Breast epithelium (tissue), 4 donors: Measurements from ENCODE around the gene SLC45A3. TPM values are rescaled to one million over a fixed set of nuclear protein-coding genes. Genes with fewer than 3 reads are reported as not detected.

Source experiments
- DNase-seq, 2 donors: peaks; one replicate each; pipeline ENCODE4 v3.0.0-alpha.2; 2019; ENCODE audit warnings: low spot score in 2 of 2
- H3K27ac ChIP-seq, 2 donors: fragments of 200-600 bp; sonication (generic) in 1 of 2; one replicate each; pipeline ENCODE4 v1.5.1; 2016 to 2019; ENCODE audit warnings: mild to moderate bottlenecking in 1 of 2
- H3K27me3 ChIP-seq, 2 donors: fragments of 200-600 bp; sonication (generic) in 1 of 2; one replicate each; pipeline versions ENCODE4 v1.5.1 to v1.6.0; 2017 to 2019; ENCODE audit warnings: control low read depth in 1 of 2, mild to moderate bottlenecking in 1 of 2
- H3K36me3 ChIP-seq: fragments of 200-600 bp; one replicate; pipeline ENCODE4 v1.5.1; 2019
- H3K4me1 ChIP-seq, 2 donors: fragments of 200-600 bp; sonication (generic); one replicate each; pipeline ENCODE4 v1.5.1; 2016 to 2019; ENCODE audit warnings: control low read depth in 1 of 2
- H3K4me3 ChIP-seq, 3 donors: fragments of 200-600 bp; sonication (generic); 1 replicate in 2 of 3; 2 replicates in 1 of 3; pipeline ENCODE4 v1.5.1; 2016 to 2019; ENCODE audit warnings: mild to moderate bottlenecking in 3 of 3, moderate library complexity in 2 of 3
- H3K9me3 ChIP-seq, 2 donors: fragments of 200-600 bp; sonication (generic) in 1 of 2; one replicate each; pipeline ENCODE4 v1.5.1; 2016 to 2019; ENCODE audit warnings: control low read depth in 1 of 2
- CTCF ChIP-seq, 3 donors: fragments of 450-650 bp; IDR thresholded peaks; one replicate each; pipeline ENCODE4 v1.5.1; 2016 to 2017; ENCODE audit warnings: antibody characterized with exemption in 3 of 3, mild to moderate bottlenecking in 3 of 3, moderate library complexity in 3 of 3
- POLR2A ChIP-seq: fragments of 450-650 bp; IDR thresholded peaks from one replicate; pipeline ENCODE4 v1.6.1; 2016; ENCODE audit warnings: antibody characterized with exemption, mild to moderate bottlenecking, moderate library complexity
- POLR2AphosphoS5 ChIP-seq, 3 donors: sonication (generic); formaldehyde crosslinking; IDR thresholded peaks; one replicate each; pipeline ENCODE4 v1.6.1; 2017; ENCODE audit warnings: antibody characterized with exemption in 3 of 3
- intact Hi-C: fragments of 100-400 bp; cut with DNase I; formaldehyde crosslinking; loops from one replicate; pipeline ENCODE4 v1.15.1; 2023; ENCODE audit warnings: low total_unique reads
- total RNA-seq, 3 donors: library from RNA; depleted of rRNA; stranded (reverse); fragments of >200 nt; gene quantifications; one replicate each; pipeline ENCODE4 v1.1.0, GENCODE V29; 2016

The SLC45A3 gene
- total RNA-seq, 3 donors from 2014 or later: 1.3 to 2.9 (median 1.6) TPM

GRCh38 chr1:205664399-205665017 lies 15.8 kb downstream of the SLC45A3 start:
- Histone ChIP-seq H3K36me3 (no peaks in the 10 kb centered on the region), H3K27me3 (no peaks in the 10 kb centered on the region), H3K27ac (peak overlapping the region; percentile 15 to 78), H3K4me1 (peaks cover 3 to 14% of the 10 kb centered on the region in 2 donors), H3K9me3 (no peaks in the 10 kb centered on the region), H3K4me3 (peak overlapping the region in 2 of 3 donors; percentile 1 to 51)
- intact Hi-C loops: no loop called here
- TF ChIP-seq POLR2AphosphoS5 (IDR thresholded peaks at IDR 0.05) (no peak), POLR2A (no peak), CTCF (IDR thresholded peaks at IDR 0.05) (no peak)
- DNase-seq: no peak

DNA sequence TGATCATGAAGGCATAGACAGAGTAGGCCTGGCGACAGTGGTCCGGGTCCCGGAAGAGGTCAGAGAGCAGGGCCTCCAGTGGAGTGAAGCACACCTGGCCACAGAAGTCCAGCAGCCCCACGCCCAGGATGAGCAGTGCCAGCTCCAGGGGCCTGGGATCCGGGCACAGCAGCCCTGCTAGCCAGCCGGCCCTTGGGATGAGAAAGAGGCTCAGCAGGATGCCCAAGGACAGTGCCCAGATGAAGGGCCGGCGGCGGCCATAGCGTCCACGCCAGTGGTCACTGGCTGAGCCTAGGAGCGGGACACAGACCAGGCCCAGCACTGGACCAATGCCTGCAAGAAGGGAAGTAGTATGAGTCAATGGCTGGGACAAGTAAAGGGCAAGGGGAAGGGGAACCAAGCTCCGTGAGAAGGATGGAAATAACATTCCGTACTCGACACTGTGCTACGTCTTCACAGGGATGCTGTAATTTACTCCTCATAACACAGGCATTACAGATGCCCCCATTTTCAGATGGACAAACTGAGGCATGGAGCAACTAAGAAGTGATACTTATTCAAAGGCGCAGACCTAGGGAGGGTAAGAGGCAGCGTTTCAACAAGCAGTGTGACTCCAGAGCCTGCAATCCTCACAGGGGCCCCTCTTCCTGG lies 16.9 kb downstream of the SLC45A3 start:
- Histone ChIP-seq H3K4me3 (no peak overlapping the region), H3K36me3 (no peaks in the 10 kb centered on the region), H3K4me1 (peaks cover 3 to 12% of the 10 kb centered on the region in 2 donors), H3K9me3 (no peaks in the 10 kb centered on the region), H3K27ac (no peak overlapping the region), H3K27me3 (no peaks in the 10 kb centered on the region)
- DNase-seq: no peak
- TF ChIP-seq POLR2A (no peak), POLR2AphosphoS5 (IDR thresholded peaks at IDR 0.05) (no peak)
- intact Hi-C loops: no loop called here

DNA sequence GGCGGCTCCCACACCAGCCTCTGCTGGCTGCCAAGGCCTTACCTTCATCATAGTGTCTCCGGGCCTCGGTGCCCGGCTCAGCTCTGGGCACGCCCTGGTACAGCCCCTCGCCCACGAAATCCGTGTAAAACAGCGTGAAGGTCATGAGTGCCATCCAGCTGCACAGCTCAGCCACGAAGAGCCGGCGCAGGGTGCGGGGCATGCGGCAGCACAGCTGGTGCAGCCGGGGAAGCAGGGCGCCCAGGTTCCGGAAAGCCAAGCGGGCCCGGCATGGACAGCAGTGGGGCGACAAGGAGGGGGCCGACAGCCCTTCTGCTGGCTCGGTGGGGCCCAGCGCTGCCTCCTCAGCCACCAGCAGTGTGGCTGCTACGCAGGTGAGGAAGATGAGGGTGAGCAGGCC lies 17.5 kb downstream of the SLC45A3 start:
- TF ChIP-seq CTCF (IDR thresholded peaks at IDR 0.05) (no peak), POLR2A (no peak), POLR2AphosphoS5 (IDR thresholded peaks at IDR 0.05) (no peak)
- no peak for DNase-seq
- Histone ChIP-seq H3K27me3 (no peaks in the 10 kb centered on the region), H3K9me3 (no peaks in the 10 kb centered on the region), H3K27ac (no peak overlapping the region), H3K36me3 (no peaks in the 10 kb centered on the region), H3K4me1 (peaks cover 3 to 8% of the 10 kb centered on the region in 2 donors), H3K4me3 (no peak overlapping the region)
- intact Hi-C loops: no loop called here

DNA sequence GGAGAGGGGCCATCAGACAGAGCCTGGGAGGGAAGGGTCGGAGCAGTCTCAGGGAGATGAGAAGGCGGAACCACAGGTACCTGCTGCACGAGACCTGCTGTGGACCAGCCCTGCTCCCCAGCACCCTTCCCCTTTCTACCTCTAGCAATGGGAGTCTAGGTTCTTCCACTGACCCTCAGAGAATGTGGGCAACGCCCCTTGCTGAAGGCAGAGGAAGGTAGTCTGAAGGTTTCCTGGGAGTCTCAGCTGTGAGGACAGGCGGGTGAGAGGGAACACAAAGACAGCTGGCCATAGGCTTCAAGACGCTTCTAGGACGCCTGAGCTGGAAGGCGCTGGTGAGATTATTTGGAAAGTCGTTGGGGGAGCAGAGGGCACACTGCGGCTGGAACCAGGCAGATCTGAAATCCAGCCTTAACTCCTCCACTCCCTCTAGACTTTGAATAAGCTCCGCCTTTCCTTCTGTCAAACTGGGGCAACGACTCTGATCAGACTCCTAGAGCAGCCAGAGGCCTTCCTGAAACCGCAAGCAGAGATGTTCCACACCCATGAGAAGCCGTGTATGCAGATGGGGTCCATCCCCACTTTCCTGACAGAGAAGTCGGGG lies 18.1 kb downstream of the SLC45A3 start:
- no peak for DNase-seq
- H3K9me3 ChIP-seq: no peaks in the 10 kb centered on the region
- TF ChIP-seq POLR2A: no peak
- no peak for TF ChIP-seq CTCF (IDR thresholded peaks at IDR 0.05)
- no peak for TF ChIP-seq POLR2AphosphoS5 (IDR thresholded peaks at IDR 0.05)
- H3K4me1 ChIP-seq: peaks cover 3 to 8% of the 10 kb centered on the region in 2 donors
- H3K27ac ChIP-seq: no peak overlapping the region
- H3K4me3 ChIP-seq: no peak overlapping the region
- H3K36me3 ChIP-seq: no peaks in the 10 kb centered on the region
- intact Hi-C loops: no loop called here
- H3K27me3 ChIP-seq: no peaks in the 10 kb centered on the region

DNA sequence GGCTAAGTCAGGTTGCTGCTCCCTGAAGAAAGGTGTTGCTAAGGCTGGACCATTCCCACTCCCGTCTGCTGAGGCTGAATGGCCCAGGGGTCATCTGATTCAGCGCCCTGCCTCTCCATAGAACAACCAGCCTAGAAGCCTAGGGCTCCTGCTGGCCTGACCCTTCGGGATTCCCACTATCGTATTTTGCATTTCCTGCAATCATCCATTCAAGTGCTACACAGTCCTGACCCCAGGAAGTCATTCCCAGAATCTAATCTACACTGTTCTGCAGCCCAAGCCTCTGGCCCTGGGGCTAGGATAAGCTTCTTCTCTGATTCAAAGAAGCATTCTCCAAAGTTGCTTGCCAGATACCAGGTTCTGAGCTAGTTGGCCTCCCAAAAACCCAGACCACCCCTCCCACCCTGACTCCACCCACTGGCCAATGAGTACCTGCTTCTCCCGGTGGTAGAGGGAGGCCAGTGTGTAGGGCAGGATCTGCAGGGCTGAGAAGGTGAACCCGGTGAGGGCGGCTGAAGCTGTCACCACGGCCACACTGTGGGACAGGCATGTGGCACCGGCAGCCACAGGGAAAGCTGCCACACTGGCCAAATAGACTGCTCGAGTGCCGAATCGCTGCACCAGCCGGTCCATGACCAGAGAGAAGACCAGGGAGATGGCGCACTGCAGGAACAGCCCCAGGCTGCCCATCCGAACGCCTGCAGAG lies 18.7 kb downstream of the SLC45A3 start:
- Histone ChIP-seq H3K4me3 (no peak overlapping the region), H3K27me3 (no peaks in the 10 kb centered on the region), H3K9me3 (no peaks in the 10 kb centered on the region), H3K27ac (no peak overlapping the region), H3K36me3 (no peaks in the 10 kb centered on the region), H3K4me1 (peaks cover 3 to 8% of the 10 kb centered on the region in 2 donors)
- DNase-seq: no peak
- intact Hi-C loops: no loop called here
- no peak for TF ChIP-seq CTCF (IDR thresholded peaks at IDR 0.05)
- no peak for TF ChIP-seq POLR2A
- TF ChIP-seq POLR2AphosphoS5 (IDR thresholded peaks at IDR 0.05): no peak
